WI38 (cell line): ENCODE results near the gene AGPAT2.

Experiments
- H3K4me3 ChIP-seq: 2 replicates; pipeline ENCODE4 v1.5.1; 2011; ENCODE audit warnings: low read depth, mild to moderate bottlenecking, control low read depth, low read length
- CTCF ChIP-seq: IDR thresholded peaks from 2 replicates; pipeline ENCODE4 v1.5.1; 2012; ENCODE audit warnings: low read depth, mild to moderate bottlenecking, control low read depth, low read length

The AGPAT2 gene

DNA sequence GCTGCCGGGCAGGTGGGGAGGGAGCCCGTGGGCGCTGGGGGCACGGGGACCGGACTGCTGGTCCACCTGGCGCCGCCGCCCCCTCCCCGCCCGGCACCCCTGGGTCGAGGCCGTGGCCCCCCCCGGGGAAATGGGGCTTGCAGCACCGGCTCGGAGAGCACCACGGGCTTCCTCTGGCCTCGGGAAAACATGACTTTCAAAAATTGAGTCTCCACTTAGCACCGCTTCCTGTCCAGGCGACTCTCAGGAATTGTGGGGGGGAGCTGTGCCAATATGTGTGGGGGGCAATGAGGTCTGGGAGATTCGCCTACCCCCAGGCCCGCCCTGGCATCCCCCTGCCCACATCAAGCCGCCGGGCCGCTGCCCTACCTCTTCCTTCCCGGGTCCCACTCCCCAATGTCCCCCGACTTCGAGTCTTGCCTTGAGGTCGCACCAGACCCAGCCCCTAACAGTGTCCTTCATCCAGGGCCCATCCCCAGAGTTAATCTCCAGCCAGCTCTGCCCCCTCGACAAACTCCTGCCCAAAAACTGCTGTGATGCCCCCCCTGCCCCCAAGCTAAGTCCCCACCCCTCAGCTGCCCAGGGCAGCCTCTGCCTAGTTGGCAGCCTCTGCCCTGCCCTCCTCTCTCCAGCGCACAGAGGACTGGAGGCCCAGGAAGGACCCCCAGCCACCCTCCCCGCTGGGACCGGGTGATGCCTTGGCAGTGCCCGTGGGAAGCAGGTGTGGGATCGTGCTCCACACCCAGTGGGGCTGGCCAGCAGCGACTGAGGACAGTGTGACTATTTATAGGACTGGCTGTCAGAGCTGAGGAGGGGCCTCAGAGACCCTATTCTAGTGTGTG is 20.7 kb downstream of the AGPAT2 start:
- TF ChIP-seq CTCF = no peak
- 0 out of 2 replicates have a peak overlapping the region, but pooled peaks have one; percentile 20 for H3K4me3 ChIP-seq

DNA sequence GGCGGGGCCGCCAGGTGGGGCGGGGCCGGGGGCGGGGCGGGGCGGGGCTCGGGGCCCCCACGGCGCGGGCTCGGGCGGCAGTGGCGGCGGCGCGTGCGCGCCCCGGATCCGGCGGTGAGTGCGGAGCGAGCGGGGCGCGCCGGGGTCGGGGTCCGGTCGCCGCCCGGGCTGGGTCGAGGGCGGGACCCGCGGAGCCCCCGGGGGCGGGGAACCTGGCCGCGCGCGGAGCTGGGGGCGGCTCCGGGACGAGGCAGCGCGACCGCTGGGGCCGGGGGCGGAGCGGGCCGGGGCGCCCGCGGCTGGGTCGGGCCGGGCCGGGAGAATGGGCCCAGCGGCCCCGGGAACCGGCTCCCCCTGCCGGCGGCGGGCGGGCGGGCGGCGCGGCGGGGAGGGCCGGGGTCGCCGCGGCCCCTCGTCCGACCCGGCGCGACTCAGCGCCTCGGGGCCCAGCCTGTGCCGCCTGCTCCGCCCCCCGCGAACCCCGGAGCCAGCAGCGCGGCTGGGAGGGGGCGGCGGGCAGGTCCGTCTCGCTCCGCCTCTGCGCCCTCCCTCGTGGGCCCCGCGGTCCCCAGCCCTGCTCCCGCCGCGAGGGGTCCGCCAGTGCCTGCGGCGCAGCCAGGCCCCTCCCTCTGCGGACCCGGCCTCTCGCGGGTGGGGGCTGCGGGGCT is 21.4 kb downstream of the AGPAT2 start:
- no peak for TF ChIP-seq CTCF
- H3K4me3 ChIP-seq = peak overlapping the region; percentile 20; the same call in 1 of the 2 replicates

DNA sequence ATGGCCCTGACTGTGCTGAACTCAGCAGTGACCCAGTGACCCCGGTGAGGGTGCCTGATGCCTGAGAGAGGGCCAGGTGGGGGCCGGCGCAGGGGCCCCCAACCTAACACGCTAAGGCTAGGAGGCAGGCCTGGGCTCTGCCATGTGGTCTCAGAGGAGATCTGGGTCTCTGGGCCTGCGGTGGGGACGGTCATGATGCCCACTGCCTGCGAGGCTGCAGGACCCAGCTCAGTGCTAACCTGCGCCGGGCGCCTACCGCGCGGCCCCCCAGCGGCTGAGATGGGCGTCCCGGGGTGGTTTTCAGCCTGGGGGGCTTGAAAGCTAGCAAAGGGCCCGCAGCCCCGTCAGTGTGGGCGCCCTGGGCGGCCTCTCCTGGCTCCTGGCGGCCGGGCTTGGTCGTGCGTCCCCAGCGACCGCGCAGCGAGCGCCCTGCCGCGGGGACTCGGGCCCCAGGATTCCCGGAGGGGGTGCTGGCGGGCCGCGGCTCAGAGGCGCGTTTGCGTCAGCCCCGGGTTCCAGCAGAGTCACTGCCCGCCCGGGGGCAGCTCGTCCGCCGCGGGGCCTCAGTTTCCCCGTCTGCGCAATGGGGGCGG is 22.1 kb downstream of the AGPAT2 start:
- peak overlapping the region; percentile 36 for H3K4me3 ChIP-seq
- TF ChIP-seq CTCF = no peak

- TF ChIP-seq CTCF = no peak
- H3K4me3 ChIP-seq = no peak overlapping the region
Measured at GRCh38 chr9:136664000-136664915, 23.0 kb downstream of the AGPAT2 start.

DNA sequence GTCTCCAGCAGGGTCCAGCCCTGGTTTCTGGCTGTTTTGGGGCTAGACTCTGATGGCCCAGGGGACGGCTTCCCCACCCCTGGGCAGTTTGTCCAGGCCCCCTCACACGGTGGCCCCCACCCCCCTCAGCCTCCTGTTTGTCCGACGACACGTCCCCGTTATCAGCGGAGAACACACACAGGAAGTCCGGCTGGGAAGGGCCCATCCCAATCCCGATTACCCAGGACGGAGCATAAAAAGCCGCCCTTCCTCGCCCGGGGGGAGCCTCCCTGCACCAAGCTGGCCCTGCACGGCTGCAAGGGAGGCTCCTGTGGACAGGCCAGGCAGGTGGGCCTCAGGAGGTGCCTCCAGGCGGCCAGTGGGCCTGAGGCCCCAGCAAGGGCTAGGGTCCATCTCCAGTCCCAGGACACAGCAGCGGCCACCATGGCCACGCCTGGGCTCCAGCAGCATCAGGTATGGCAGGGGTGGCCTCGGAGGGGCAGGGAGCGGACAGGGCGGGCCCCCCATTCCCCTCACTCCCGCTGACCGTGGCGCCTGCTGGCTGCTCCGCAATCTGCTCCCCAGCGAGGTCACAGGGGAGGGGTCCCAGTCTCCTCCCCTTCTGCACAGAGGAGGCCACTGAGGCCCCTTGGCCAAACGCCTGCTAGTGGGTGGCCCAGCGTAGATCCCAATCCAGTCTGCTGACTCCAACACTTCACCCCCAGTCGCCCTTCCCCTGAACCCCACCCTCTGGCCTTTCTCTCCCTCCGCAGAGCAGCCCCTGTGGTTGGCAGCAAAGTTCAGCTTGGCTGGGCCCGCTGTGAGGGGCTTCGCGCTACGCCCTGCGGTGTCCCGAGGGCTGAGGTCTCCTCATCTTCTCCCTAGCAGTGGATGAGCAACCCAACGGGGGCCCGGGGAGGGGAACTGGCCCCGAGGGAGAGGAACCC is 24.3 kb downstream of the AGPAT2 start, which contains the start of gene EGFL7:
EGFL7 (plus strand) TSS at position 261 of the 926 bp plus-strand sequence. CDS start 5,367 bp downstream, outside the sequence.
- H3K4me3 ChIP-seq = no peak within 1 kb of the TSS
- TF ChIP-seq CTCF = no peak

- H3K4me3 ChIP-seq = no peak overlapping the region
- TF ChIP-seq CTCF = no peak
Measured at GRCh38 chr9:136662326-136662655, 25.0 kb downstream of the AGPAT2 start.
